Panc1 (cell line): Measurements from ENCODE around the gene OPN4. TPM values are rescaled to one million over a fixed set of nuclear protein-coding genes. Genes with fewer than 3 reads are reported as not detected.
"Not testable (repeated sequence)": the region's sequence is repeated elsewhere in the genome, so short reads cannot be mapped to it uniquely, and the experiment has no call there.

Experiments
- ATAC-seq: fragments of 200-7000 bp; cut with Tn5 transposase; 2 replicates; pipeline ENCODE4 v1.9.1; 2020; ENCODE audit warnings: mild to moderate bottlenecking, moderate library complexity
- BruUV-seq: library from RNA; stranded (reverse); fragments of 400-500 nt; replicated peaks from 2 replicates; lab custom pipeline; 2021; lab: Mats Ljungman, UMichigan
- CTCF ChIA-PET: fragments of 300-600 bp; sonication (Branson Sonifier 250); formaldehyde crosslinking; loops from one replicate; lab custom pipeline; 2022; ENCODE audit warnings: antibody characterized with exemption; lab: Charles Lee
- POLR2A ChIA-PET: fragments of 300-600 bp; sonication (Branson Sonifier 250); formaldehyde crosslinking; loops from one replicate; lab custom pipeline; 2022; ENCODE audit warnings: antibody characterized with exemption; lab: Charles Lee
- DNase-seq: peaks from one replicate; pipeline ENCODE4 v3.0.0-alpha.2; 2010; ENCODE audit warnings: low read depth, low spot score
- H3K27ac ChIP-seq: 2 replicates; pipeline ENCODE4 v1.5.1; 2011; ENCODE audit warnings: mild to moderate bottlenecking, low read length, inconsistent platforms
- H3K27me3 ChIP-seq: fragments of 200-500 bp; sonication (Bioruptor generic); 2 replicates; pipeline ENCODE4 v1.6.0; 2014; ENCODE audit warnings: low read length, inconsistent platforms; ENCODE audit not compliant: control insufficient read depth, insufficient read depth
- H3K36me3 ChIP-seq: fragments of 200-500 bp; sonication (Bioruptor generic); 2 replicates; pipeline ENCODE4 v1.5.1; 2014; ENCODE audit warnings: inconsistent platforms, mild to moderate bottlenecking, low read length, moderate library complexity; ENCODE audit not compliant: control insufficient read depth, insufficient read depth
- H3K4me1 ChIP-seq: 2 replicates; pipeline ENCODE4 v1.5.1; 2011; ENCODE audit warnings: inconsistent platforms, mild to moderate bottlenecking, low read length, moderate library complexity; ENCODE audit not compliant: control insufficient read depth, insufficient read depth
- H3K4me3 ChIP-seq, 2 experiments: 2 replicates each; pipeline ENCODE4 v1.5.1; 2011 to 2012; ENCODE audit warnings: low read depth in 2 of 2, low read length in 2 of 2, mild to moderate bottlenecking in 2 of 2, inconsistent platforms in 1 of 2, moderate library complexity in 1 of 2
- H3K9me3 ChIP-seq: fragments of 200-500 bp; sonication (Bioruptor generic); 2 replicates; pipeline ENCODE4 v1.5.1; 2014; ENCODE audit warnings: low read depth, mild to moderate bottlenecking, inconsistent platforms, low read length, moderate library complexity; ENCODE audit not compliant: control insufficient read depth, insufficient read depth
- POLR2AphosphoS5 ChIP-seq: IDR thresholded peaks from 2 replicates; pipeline ENCODE4 v1.6.1; 2012; ENCODE audit warnings: mild to moderate bottlenecking, low read depth, low read length, moderate library complexity
- SIN3A ChIP-seq: IDR thresholded peaks from 2 replicates; pipeline ENCODE4 v1.6.1; 2012; ENCODE audit warnings: low read depth, mild to moderate bottlenecking, low read length, moderate library complexity, borderline replicate concordance; ENCODE audit not compliant: insufficient read depth
- TCF7L2 ChIP-seq: IDR thresholded peaks from 2 replicates; pipeline ENCODE4 v1.6.1; 2011; ENCODE audit warnings: mild to moderate bottlenecking, low read depth, low read length, inconsistent platforms
- in situ Hi-C: cut with HindIII; loops from 2 replicates; pipeline ENCODE4 v1.10.0; 2016; ENCODE audit warnings: low sequenced_read_pairs, low pct_unique_long_range_greater_than_20kb
- intact Hi-C: fragments of 100-400 bp; cut with micrococcal nuclease; formaldehyde crosslinking; loops from one replicate; pipeline ENCODE4 v1.10.0; 2022; ENCODE audit not compliant: unreplicated experiment
- total RNA-seq: library from RNA; stranded (reverse); gene quantifications from one replicate; pipeline ENCODE4 v1.2.1, GENCODE V29; 2021; ENCODE audit not compliant: unreplicated experiment
- TF ChIP-seq, protein P1 (sequence below): fragments of 450-650 bp; IDR thresholded peaks from 2 replicates; pipeline ENCODE4 v1.5.1; 2017; ENCODE audit warnings: mild to moderate bottlenecking
- TF ChIP-seq, protein P2 (sequence below), 2 experiments: IDR thresholded peaks; 2 replicates each; pipeline ENCODE4 v1.6.1; 2011 to 2012; ENCODE audit warnings: low read depth in 2 of 2, control low read depth in 1 of 2, low read length in 1 of 2, mild to moderate bottlenecking in 1 of 2, moderate library complexity in 1 of 2; ENCODE audit not compliant: insufficient read depth in 1 of 2

Gene OPN4
- total RNA-seq, 1 experiment from 2014 or later: not detected

DNA sequence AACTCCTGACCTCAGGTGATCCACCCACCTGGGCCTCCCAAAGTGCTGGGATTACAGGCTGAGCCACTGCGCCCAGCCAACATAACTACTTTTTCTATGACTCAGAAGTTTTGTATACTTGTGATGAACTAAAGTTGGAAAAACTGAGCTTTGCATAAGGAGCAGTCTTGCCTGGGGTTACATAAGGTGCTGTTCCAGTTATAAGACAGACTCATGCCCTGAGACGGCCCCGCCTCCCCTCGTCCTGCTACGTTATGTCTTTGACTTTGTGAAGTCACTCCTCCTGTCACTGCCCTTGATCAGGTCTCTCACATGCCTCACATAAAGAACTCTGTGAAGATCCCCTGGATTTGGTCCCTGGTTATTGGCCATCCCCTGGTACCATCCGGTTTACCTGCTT is 40.4 kb upstream of the OPN4 start:
- POLR2A ChIA-PET: no interaction called here
- Histone ChIP-seq H3K9me3 (no peaks in the 10 kb centered on the region), H3K36me3 (no peaks in the 10 kb centered on the region), H3K4me3 (no peak overlapping the region), H3K27ac (no peak overlapping the region), H3K4me1 (no peaks in the 10 kb centered on the region), H3K27me3 (peaks cover 3% of the 10 kb centered on the region; the same call in 1 of the 2 replicates)
- in situ Hi-C loops (no loop called here), intact Hi-C loops (no loop called here)
- peak; percentile 51; the same call in 1 of the 2 replicates for ATAC-seq
- DNase-seq: no peak
- BruUV-seq: no TSS peak
- TF ChIP-seq, protein P1, sequence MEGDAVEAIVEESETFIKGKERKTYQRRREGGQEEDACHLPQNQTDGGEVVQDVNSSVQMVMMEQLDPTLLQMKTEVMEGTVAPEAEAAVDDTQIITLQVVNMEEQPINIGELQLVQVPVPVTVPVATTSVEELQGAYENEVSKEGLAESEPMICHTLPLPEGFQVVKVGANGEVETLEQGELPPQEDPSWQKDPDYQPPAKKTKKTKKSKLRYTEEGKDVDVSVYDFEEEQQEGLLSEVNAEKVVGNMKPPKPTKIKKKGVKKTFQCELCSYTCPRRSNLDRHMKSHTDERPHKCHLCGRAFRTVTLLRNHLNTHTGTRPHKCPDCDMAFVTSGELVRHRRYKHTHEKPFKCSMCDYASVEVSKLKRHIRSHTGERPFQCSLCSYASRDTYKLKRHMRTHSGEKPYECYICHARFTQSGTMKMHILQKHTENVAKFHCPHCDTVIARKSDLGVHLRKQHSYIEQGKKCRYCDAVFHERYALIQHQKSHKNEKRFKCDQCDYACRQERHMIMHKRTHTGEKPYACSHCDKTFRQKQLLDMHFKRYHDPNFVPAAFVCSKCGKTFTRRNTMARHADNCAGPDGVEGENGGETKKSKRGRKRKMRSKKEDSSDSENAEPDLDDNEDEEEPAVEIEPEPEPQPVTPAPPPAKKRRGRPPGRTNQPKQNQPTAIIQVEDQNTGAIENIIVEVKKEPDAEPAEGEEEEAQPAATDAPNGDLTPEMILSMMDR: no peak
- TF ChIP-seq POLR2AphosphoS5: no peak
- CTCF ChIA-PET: no interaction called here

DNA sequence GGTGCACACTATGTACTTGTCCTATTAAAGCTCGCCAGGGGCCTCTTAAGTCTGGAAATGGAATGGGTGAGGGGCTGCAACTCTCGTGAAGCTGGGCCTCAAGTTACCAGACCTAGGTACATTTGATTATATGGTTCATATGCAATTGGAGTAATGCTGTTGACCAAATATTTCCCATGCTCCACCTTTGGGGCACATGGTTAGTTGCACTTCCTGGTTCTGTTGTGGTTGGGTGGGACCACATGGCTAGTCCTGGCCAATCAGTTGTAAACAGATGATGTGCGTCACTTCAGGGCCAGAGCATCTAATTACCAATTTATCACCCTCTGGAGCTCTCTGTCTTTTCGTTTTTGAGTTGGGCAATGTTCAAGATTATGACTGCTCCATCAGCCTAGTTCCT is 39.5 kb upstream of the OPN4 start:
- no peak for DNase-seq
- CTCF ChIA-PET: no interaction called here
- ATAC-seq: no peak

DNA sequence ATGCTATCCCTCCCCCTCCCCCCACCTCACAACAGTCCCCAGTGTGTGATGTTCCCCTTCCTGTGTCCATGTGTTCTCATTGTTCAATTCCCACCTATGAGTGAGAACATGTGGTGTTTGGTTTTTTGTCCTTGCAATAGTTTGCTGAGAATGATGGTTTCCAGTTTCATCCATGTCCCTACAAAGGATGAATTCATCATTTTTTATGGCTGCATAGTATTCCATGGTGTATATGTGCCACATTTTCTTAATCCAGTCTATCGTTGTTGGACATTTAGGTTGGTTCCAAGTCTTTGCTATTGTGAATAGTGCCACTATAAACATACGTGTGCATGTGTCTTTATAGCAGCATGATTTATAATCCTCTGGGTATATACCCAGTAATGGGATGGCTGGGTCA is 37.1 kb upstream of the OPN4 start:
- intact Hi-C loops, in situ Hi-C loops, H3K27me3 ChIP-seq, POLR2A ChIA-PET, BruUV-seq, H3K36me3 ChIP-seq, H3K9me3 ChIP-seq, DNase-seq, H3K27ac ChIP-seq, H3K4me1 ChIP-seq, H3K4me3 ChIP-seq, ATAC-seq, CTCF ChIA-PET: not testable (repeated sequence)

More for the DNA sequence above, 39.5 kb upstream of the OPN4 start:
- H3K27me3 ChIP-seq: peaks cover 2% of the 10 kb centered on the region; the same call in 1 of the 2 replicates
- no peak overlapping the region for H3K27ac ChIP-seq
- no peaks in the 10 kb centered on the region for H3K9me3 ChIP-seq
- TF ChIP-seq SIN3A: no peak
- TF ChIP-seq, protein P2, sequence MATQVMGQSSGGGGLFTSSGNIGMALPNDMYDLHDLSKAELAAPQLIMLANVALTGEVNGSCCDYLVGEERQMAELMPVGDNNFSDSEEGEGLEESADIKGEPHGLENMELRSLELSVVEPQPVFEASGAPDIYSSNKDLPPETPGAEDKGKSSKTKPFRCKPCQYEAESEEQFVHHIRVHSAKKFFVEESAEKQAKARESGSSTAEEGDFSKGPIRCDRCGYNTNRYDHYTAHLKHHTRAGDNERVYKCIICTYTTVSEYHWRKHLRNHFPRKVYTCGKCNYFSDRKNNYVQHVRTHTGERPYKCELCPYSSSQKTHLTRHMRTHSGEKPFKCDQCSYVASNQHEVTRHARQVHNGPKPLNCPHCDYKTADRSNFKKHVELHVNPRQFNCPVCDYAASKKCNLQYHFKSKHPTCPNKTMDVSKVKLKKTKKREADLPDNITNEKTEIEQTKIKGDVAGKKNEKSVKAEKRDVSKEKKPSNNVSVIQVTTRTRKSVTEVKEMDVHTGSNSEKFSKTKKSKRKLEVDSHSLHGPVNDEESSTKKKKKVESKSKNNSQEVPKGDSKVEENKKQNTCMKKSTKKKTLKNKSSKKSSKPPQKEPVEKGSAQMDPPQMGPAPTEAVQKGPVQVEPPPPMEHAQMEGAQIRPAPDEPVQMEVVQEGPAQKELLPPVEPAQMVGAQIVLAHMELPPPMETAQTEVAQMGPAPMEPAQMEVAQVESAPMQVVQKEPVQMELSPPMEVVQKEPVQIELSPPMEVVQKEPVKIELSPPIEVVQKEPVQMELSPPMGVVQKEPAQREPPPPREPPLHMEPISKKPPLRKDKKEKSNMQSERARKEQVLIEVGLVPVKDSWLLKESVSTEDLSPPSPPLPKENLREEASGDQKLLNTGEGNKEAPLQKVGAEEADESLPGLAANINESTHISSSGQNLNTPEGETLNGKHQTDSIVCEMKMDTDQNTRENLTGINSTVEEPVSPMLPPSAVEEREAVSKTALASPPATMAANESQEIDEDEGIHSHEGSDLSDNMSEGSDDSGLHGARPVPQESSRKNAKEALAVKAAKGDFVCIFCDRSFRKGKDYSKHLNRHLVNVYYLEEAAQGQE (IDR thresholded peaks at IDR 0.05; ENCODE audit: insufficient read depth in 1 of 2, low read depth in 2 of 2, low read length in 1 of 2): no peak
- TF ChIP-seq POLR2AphosphoS5: no peak
- no peak for TF ChIP-seq TCF7L2
- intact Hi-C loops (no loop called here), in situ Hi-C loops (no loop called here)
- POLR2A ChIA-PET: no interaction called here
- no peaks in the 10 kb centered on the region for H3K36me3 ChIP-seq
- no peaks in the 10 kb centered on the region for H3K4me1 ChIP-seq
- no peak overlapping the region for H3K4me3 ChIP-seq
- BruUV-seq: no TSS peak
